ENCODE measurements around the gene VPS25.

VPS25 gene

GRCh38 chr17:42819939-42820535, 46.8 kb downstream of the VPS25 start:
- DNase-seq (ENCODE audit: insufficient read length, low spot score) = no peak
- no peak for TF ChIP-seq POLR2A (IDR thresholded peaks at IDR 0.05; ENCODE audit: low read depth, low read length)
- no peak for FAIRE-seq

GRCh38 chr17:42821176-42821575, 47.9 kb downstream of the VPS25 start:
- no peak for DNase-seq (ENCODE audit: insufficient read length, low spot score)
- no peak for FAIRE-seq
- TF ChIP-seq POLR2A (IDR thresholded peaks at IDR 0.05; ENCODE audit: low read depth, low read length) = no peak

GRCh38 chr17:42827472-42827871, 54.2 kb downstream of the VPS25 start:
- TF ChIP-seq POLR2A (IDR thresholded peaks at IDR 0.05; ENCODE audit: low read depth, low read length) = no peak
- FAIRE-seq = no peak

More at GRCh38 chr17:42827472-42827871, 54.2 kb downstream of the VPS25 start:
- no peak for DNase-seq (ENCODE audit: insufficient read length, low spot score)
